Vagina (tissue), 2 donors: ENCODE measurements around the gene CDK14.

ENCODE experiments used
- CTCF ChIP-seq, 3 experiments: fragments of 450-650 bp in 2 of 3; fragments of 200-600 bp in 1 of 3; sonication (generic) in 1 of 3; IDR thresholded peaks; one replicate each; pipeline ENCODE4 v1.5.1; 2017 to 2019; ENCODE audit warnings: antibody characterized with exemption in 3 of 3, mild to moderate bottlenecking in 2 of 3, moderate library complexity in 2 of 3
- POLR2AphosphoS5 ChIP-seq, 2 donors: sonication (generic); formaldehyde crosslinking; IDR thresholded peaks; one replicate each; pipeline ENCODE4 v1.9.0; 2017; ENCODE audit warnings: antibody characterized with exemption in 2 of 2, mild to moderate bottlenecking in 2 of 2, low read depth in 1 of 2; ENCODE audit not compliant: insufficient read depth in 1 of 2

GRCh38 chr7:90701021-90701420, 104.9 kb downstream of the CDK14 start:
- TF ChIP-seq CTCF (IDR thresholded peaks at IDR 0.05) (no peak), POLR2AphosphoS5 (IDR thresholded peaks at IDR 0.05; ENCODE audit: insufficient read depth in 1 of 2, low read depth in 1 of 2) (no peak)
